Memory B cell (primary cell): ENCODE results near the gene LY86.
A peak's percentile ranks its signal among the peaks of the same experiment; 100 is the strongest.
"Not testable (repeated sequence)": the region's sequence is repeated elsewhere in the genome, so short reads cannot be mapped to it uniquely, and the experiment has no call there.

ENCODE experiments used
- ATAC-seq: fragments of 150-1000 bp; cut with Tn5 transposase; 2 replicates; pipeline ENCODE4 v1.10.0; 2021; ENCODE audit warnings: low read depth, mild to moderate bottlenecking, moderate library complexity
- DNase-seq, 2 donors: peaks; one replicate each; pipeline ENCODE4 v3.0.0; 2022; ENCODE audit warnings: low spot score in 2 of 2
- H3K27ac Mint-ChIP-seq: one replicate; pipeline ENCODE4 v1.8.0; 2022; ENCODE audit warnings: mild to moderate bottlenecking, moderate library complexity, mixed read lengths
- H3K27me3 Mint-ChIP-seq: one replicate; pipeline ENCODE4 v1.8.0; 2022; ENCODE audit warnings: mixed read lengths
- H3K36me3 Mint-ChIP-seq: one replicate; pipeline ENCODE4 v1.8.0; 2022; ENCODE audit warnings: mild to moderate bottlenecking, mixed read lengths
- H3K4me1 Mint-ChIP-seq: one replicate; pipeline ENCODE4 v1.8.0; 2022; ENCODE audit warnings: mixed read lengths
- H3K4me3 Mint-ChIP-seq: one replicate; pipeline ENCODE4 v1.8.0; 2022; ENCODE audit warnings: mild to moderate bottlenecking, moderate library complexity, mixed read lengths
- H3K9me3 Mint-ChIP-seq: one replicate; pipeline ENCODE4 v1.8.0; 2022; ENCODE audit warnings: mixed read lengths

Gene LY86

DNA sequence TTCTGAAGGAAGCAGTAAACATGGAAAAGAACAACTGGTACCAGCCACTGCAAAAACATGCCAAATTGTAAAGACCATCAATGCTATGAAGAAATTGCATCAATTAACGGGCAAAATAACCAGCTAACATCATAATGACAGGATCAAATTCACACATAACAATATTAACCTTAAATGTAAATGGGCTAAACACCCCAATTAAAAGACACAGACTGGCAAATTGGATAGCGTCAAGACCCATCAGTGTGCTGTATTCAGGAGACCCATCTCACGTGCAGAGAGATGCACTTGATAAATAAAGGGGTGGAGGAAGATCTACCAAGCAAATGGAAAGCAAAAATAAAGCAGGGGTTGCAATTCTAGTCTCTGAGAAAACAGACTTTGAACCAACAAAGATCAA, 81.6 kb downstream of the LY86 start:
- H3K36me3 Mint-ChIP-seq, H3K4me1 Mint-ChIP-seq, H3K27ac Mint-ChIP-seq, H3K4me3 Mint-ChIP-seq, H3K27me3 Mint-ChIP-seq, H3K9me3 Mint-ChIP-seq, ATAC-seq, DNase-seq: not testable (repeated sequence)

DNA sequence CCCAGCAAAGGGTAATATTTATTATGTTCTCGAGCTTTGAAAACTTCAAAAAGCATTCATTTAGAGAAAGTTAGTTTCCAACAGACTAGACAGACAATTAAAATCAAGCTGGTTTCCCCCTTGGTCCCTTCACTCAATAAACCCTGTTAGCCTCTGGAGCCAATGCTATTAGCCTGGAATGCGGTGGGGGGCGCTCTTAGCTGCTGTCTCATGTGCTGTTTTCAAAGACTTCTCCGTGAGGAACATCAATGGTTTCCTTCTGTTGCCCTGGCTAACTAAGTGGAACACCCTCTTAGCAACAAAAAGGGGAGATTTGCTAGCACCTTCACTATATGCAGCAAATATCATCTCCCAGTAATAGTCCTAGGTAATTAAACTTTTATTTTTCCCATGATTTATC, 86.4 kb downstream of the LY86 start:
- no peaks in the 10 kb centered on the region for H3K36me3 Mint-ChIP-seq
- no peak overlapping the region for H3K4me3 Mint-ChIP-seq
- no peaks in the 10 kb centered on the region for H3K9me3 Mint-ChIP-seq
- peaks cover 8% of the 10 kb centered on the region for H3K4me1 Mint-ChIP-seq
- no peaks in the 10 kb centered on the region for H3K27me3 Mint-ChIP-seq
- DNase-seq: no peak
- no peak for ATAC-seq
- no peak overlapping the region for H3K27ac Mint-ChIP-seq

DNA sequence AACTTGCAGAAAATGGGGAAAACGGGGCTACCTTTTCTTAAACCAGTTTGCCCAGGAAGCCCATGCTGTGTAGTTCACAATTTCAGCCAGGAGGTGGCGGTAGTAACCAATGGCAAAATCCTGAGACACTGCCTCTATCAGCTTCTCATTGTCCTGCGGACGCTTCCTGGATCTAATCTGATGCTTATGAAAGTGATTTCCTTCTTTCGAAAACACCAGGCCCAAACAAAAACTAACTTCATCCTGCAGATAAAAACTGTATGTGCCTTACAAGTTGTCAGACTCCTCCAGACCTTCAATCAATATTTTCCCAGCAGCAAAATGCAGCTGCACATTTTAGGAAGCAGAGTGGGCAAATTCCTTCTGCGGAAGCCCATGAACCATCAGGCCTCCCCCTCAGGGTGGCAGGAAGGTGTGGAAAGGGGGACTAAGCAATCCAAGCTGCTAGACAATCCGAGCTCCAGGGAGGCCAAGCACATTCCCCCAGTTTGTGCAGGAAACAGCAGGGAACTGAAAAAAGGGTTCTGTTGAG, 88.5 kb downstream of the LY86 start:
- no peak overlapping the region for H3K27ac Mint-ChIP-seq
- H3K9me3 Mint-ChIP-seq: no peaks in the 10 kb centered on the region
- H3K4me3 Mint-ChIP-seq: no peak overlapping the region
- peaks cover 8% of the 10 kb centered on the region for H3K4me1 Mint-ChIP-seq
- peak; percentile 80 for ATAC-seq
- H3K27me3 Mint-ChIP-seq: no peaks in the 10 kb centered on the region
- DNase-seq: peak; percentile 81 to 83
- H3K36me3 Mint-ChIP-seq: no peaks in the 10 kb centered on the region

DNA sequence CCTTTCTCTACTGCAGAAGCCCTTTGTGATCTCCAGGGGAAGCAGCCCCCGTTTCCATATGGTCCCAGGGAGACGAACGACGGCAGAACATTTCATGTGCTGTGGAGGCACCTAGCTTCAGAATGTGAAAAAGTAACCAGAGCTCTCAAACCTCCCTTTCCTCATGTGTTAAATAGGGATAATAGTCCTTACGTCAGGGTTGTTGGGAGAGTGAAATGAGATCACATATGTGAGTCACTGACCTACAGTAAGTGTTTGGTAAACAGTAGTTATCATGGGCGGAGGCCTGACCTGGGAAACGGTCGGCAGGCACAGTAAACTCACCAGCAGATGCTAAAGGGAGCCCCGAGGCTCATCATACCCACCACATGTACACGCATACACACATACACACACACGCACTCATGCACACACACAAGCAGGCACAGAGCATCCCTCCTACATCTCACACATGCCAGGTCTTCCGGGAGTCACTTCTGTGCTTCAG, 89.7 kb downstream of the LY86 start:
- ATAC-seq (no peak), DNase-seq (no peak)
- H3K9me3 Mint-ChIP-seq: no peaks in the 10 kb centered on the region
- no peaks in the 10 kb centered on the region for H3K36me3 Mint-ChIP-seq
- peaks cover 3% of the 10 kb centered on the region for H3K27me3 Mint-ChIP-seq
- H3K4me3 Mint-ChIP-seq: no peak overlapping the region
- H3K27ac Mint-ChIP-seq: no peak overlapping the region
- peaks cover 5% of the 10 kb centered on the region for H3K4me1 Mint-ChIP-seq

DNA sequence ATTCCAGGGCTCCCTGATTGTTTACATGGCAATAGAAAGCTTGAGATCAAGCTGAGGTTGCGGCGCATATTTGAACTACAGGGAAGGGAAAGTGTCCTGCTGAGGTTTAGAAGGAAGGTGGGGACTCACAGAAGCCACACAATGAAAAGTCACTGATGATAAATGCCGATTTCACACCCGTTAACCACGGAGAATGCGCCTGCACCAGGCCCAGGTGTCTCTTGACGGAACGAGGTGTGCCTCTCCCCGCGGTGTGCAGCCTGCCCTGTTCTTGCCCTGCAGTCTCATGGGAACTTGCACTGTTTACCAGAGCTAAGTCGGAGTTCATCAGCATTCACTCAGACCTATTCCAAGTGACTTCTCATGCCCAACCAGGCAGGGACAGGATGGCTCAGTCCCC, 90.3 kb downstream of the LY86 start:
- Mint-ChIP-seq H3K9me3 (no peaks in the 10 kb centered on the region), H3K36me3 (no peaks in the 10 kb centered on the region), H3K27ac (no peak overlapping the region), H3K4me1 (peaks cover 5% of the 10 kb centered on the region), H3K27me3 (peaks cover 3% of the 10 kb centered on the region), H3K4me3 (no peak overlapping the region)
- DNase-seq: no peak
- no peak for ATAC-seq

DNA sequence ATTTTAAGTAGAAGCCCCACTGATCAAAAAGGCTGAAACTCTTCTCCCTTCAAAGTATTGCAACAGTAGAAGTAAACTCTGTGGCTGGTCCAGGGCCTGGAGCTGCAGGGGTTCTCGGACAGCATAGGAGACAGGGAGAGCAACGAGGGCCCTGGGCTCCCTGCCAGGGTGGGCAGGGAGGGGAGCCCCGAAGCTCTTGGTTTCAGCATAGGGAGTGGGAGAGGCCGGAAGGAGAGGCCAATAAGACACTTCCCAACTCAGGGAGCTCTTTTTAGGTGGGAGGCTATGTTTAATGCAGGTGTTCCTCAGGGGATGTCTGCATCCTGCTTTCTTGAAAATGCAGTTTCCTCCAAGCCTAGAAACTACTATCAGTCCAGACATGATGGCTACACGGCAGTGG, 91.1 kb downstream of the LY86 start:
- H3K4me3 Mint-ChIP-seq: no peak overlapping the region
- no peaks in the 10 kb centered on the region for H3K36me3 Mint-ChIP-seq
- no peak overlapping the region for H3K27ac Mint-ChIP-seq
- no peaks in the 10 kb centered on the region for H3K9me3 Mint-ChIP-seq
- no peak for ATAC-seq
- peaks cover 10% of the 10 kb centered on the region for H3K4me1 Mint-ChIP-seq
- no peak for DNase-seq
- H3K27me3 Mint-ChIP-seq: peaks cover 3% of the 10 kb centered on the region

DNA sequence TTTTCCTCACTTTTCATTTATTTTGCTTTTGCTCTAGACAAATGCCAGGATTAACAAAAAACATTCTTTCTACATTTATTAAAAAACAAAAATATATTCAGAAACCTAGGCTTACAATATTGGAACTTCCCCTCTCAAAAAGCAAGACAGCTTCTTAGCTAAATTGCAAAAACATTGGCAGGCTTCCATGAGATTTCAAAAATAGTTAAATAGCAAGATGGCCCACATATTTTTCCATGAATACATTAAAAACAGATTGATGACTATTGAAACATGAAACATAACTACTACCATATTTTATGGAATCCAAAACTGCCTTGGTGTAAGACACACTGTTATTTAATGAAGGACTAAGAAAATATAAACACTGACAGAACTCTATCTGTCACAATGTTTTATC, 92.0 kb downstream of the LY86 start:
- Mint-ChIP-seq H3K4me3 (no peak overlapping the region), H3K27me3 (peaks cover 3% of the 10 kb centered on the region), H3K9me3 (no peaks in the 10 kb centered on the region), H3K36me3 (no peaks in the 10 kb centered on the region), H3K27ac (no peak overlapping the region), H3K4me1 (peaks cover 13% of the 10 kb centered on the region)
- no peak for ATAC-seq
- DNase-seq: no peak

DNA sequence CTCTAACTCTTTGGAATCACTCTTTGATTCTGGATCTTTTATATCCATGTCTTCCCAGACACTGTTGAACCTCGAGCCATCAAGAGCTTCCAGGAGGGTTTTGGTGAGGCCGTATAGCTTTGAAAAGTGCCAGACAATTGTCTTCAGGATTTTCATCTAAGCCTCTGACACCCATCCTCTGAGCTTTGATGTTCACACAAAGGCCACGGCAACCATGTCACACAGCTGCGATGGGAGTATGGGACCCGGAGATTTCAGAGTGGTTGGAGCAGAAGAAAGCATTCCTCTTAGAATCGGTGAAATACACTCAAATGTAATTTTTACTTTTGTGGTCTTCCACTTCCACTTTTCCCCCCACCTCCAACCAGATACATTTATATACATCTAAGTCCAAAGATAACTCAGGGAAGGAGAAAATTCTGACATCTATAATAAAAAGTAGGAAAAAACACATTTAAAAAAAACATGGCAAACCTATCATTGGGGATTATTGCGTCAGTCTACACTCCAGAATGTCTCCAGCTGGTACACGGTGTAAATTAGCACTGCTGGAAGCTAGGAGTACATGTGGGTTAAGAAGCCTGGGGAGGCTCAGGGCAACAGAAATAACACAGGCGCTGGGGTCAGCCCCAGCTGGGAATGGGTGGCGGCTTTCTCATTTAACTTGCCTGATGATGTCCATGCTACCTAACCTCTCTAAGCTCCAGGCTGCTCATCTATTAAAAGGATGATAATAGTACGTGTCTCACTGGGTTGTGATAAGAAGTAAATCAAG, 92.7 kb downstream of the LY86 start:
- no peaks in the 10 kb centered on the region for H3K36me3 Mint-ChIP-seq
- DNase-seq (no peak), ATAC-seq (no peak)
- H3K27me3 Mint-ChIP-seq: peaks cover 3% of the 10 kb centered on the region
- H3K4me3 Mint-ChIP-seq: no peak overlapping the region
- no peak overlapping the region for H3K27ac Mint-ChIP-seq
- no peaks in the 10 kb centered on the region for H3K9me3 Mint-ChIP-seq
- peaks cover 13% of the 10 kb centered on the region for H3K4me1 Mint-ChIP-seq

DNA sequence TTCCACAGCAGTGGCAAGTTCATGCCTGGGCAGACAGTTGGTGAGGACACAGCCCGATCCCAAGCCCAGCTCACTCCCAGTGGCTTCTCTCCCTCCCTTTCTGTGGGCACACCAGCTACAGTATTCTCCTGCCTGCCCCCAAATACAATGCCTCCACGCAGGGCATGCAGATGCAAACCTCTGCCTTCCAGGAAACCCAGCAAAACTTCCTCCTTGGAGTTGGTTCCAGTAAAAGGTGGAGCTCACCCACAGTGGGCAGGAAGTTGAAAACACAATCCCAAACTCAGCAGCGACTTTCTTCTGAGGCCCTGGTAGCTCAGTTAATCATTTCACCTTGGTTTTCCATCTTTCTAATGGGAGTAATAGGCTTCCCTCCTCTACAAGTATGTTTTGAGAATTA, 93.7 kb downstream of the LY86 start:
- Mint-ChIP-seq H3K9me3 (no peaks in the 10 kb centered on the region), H3K27me3 (peaks cover 3% of the 10 kb centered on the region), H3K4me3 (no peak overlapping the region), H3K36me3 (no peaks in the 10 kb centered on the region), H3K27ac (no peak overlapping the region), H3K4me1 (peaks cover 8% of the 10 kb centered on the region)
- ATAC-seq (no peak), DNase-seq (no peak)

DNA sequence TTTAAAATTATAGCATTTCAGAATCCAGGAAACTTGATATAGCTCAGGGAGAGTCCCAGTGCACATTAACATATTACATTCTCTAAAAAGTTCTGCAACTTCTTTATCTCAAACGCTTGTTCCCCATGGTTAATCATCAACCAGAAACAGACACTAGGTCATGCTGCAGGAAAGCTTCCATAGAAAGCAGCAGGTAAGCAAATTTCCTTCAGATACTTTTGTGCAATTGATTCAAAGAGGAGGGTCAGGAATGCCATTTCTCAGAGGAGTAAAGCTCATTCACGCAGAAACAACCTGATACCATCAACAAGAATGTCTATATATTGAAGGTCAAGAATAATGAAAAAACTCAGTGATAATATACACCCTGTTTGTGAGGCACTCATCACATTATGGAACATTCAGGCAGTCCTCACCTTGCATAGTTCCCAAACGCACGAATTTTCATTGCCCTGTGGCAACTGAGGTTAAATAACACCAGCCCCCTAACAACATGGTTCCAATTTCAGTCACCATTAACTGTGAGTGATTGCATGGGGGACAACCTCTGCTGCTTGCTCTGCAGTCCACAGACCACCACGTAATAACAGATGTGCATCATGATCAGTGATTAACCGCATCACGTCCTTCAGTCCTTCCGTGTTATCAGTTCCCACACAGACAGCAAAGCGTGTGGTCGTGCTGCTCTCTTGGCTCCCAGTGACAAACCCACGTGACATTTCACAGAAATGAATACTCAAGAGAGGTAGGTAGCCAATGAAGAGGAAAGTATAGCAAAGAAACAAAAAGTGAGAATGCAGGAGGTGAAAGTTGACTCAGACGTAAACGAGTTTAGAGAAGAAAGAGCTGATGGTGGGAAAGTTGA, 95.7 kb downstream of the LY86 start:
- H3K27ac Mint-ChIP-seq: no peak overlapping the region
- H3K4me3 Mint-ChIP-seq: peak overlapping the region; percentile 49
- peaks cover 3% of the 10 kb centered on the region for H3K27me3 Mint-ChIP-seq
- H3K36me3 Mint-ChIP-seq: no peaks in the 10 kb centered on the region
- no peaks in the 10 kb centered on the region for H3K9me3 Mint-ChIP-seq
- DNase-seq (peak in 1 of 2 donors; percentile 9), ATAC-seq (peak; percentile 91)
- H3K4me1 Mint-ChIP-seq: peaks cover 14% of the 10 kb centered on the region

DNA sequence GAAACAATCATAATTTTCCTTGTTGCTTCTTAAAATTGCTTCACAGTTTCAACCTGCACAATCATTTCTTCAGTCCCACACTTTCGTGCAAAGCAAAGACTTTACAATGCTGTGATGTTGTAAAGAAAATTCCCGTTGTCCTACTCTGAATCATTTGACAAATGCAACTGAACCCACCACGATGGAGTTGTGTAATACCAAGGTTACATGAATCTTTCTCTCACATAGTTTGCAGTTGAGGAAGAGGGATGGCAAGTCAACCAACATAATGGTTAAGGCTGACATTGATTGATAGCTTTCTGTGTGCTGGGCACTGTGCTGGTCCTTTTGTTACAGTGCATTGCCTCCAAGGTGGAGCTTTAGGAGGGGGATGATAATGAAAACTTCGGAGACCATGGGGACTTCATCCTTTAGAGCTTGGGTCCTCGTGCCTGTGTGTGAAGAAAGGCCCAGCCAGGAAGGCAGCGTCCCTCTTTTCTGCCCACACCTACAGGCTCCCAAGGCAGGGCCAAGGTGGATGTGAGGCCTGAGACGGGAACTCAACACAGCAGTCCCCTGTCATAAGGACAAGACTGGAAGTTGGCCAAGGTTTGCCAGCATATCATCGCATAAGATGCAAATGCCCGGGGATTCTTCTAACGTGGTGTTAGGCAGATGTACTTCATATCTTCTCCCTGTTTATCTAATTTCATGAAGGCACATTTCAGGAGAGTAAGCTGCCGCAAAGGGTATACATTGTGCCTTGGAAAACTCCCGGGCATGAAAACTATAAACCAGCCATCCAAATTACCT, 96.9 kb downstream of the LY86 start:
- DNase-seq (no peak), ATAC-seq (no peak)
- Mint-ChIP-seq H3K4me1 (peaks cover 14% of the 10 kb centered on the region), H3K4me3 (no peak overlapping the region), H3K9me3 (no peaks in the 10 kb centered on the region), H3K27me3 (peaks cover 3% of the 10 kb centered on the region), H3K36me3 (no peaks in the 10 kb centered on the region), H3K27ac (no peak overlapping the region)

DNA sequence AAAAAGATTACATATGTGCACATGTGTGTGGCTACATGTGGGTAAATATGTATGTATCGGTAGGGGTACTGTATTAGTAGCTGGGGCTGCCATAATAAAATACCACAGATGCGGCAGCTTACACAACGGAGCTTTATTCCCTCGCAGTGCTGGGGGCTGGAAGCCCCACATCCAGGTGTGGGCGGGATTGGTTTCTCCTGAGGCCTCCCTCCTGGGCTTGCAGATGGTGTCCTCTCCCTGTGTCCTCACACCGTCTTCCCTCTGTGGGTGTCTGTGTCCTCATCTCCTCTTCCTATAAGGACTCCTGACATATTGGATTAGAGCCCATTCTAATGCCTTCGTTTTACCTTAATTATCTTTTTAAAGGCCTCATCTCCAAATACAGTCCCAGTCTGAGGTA, 97.7 kb downstream of the LY86 start:
- ATAC-seq (no peak), DNase-seq (no peak)
- no peak overlapping the region for H3K27ac Mint-ChIP-seq
- peaks cover 1% of the 10 kb centered on the region for H3K9me3 Mint-ChIP-seq
- H3K27me3 Mint-ChIP-seq: peaks cover 3% of the 10 kb centered on the region
- H3K4me3 Mint-ChIP-seq: no peak overlapping the region
- H3K36me3 Mint-ChIP-seq: peaks cover under 1% of the 10 kb centered on the region
- peaks cover 14% of the 10 kb centered on the region for H3K4me1 Mint-ChIP-seq

DNA sequence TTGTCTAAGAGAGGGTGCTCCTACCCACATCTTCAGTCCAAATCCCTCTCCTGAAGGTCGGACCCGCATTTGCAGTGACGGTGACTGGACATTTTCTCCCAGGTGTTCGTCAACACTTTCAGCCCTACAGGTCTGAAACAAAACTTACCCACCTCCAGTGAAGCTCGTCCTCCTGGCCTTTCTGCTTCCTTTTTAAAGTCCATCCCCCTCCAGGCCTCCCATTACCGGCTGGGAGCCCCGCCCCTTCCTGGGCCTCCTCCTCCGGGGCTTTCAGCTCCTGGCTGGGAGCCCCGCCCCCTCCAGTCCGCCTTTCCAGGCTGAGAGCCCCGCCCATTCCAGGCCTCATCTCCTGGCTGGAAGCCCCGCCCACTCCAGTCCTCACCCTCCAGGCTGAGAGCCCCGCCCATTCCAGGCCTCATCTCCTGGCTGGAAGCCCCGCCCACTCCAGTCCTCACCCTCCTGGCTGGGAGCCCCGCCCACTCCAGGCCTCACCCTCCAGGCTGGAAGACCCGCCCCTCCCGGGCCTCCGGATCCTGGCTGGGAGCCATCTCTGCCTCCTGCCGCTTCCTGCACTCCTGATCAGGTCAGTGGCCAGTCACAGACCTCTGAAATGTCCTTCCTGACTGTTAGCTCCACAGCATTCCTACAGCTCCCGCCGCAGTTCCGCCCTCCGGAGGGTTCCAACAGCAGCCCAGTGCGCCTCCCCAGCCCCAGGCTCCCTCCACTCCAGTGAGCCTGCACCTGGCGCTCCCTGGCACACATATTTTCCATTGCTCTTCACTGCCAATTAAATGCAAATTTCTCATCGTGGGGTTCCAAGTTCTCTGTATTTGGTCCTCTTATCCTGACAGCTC, 98.5 kb downstream of the LY86 start:
- ATAC-seq (no peak), DNase-seq (no peak)
- peak overlapping the region; percentile 24 for H3K27ac Mint-ChIP-seq
- peaks cover 6% of the 10 kb centered on the region for H3K36me3 Mint-ChIP-seq
- peaks cover 14% of the 10 kb centered on the region for H3K4me1 Mint-ChIP-seq
- no peak overlapping the region for H3K4me3 Mint-ChIP-seq
- H3K27me3 Mint-ChIP-seq: peaks cover 3% of the 10 kb centered on the region
- peaks cover 3% of the 10 kb centered on the region for H3K9me3 Mint-ChIP-seq
